GM12865 (cell line): ENCODE data around the gene ZNF683.

ENCODE experiments used
- DNase-seq: peaks from one replicate; pipeline ENCODE4 v3.0.0; 2010; ENCODE audit warnings: low read depth
- H3K4me3 ChIP-seq: 2 replicates; pipeline ENCODE4 v1.5.1; 2011; ENCODE audit warnings: mild to moderate bottlenecking, low read depth, low read length, control low read depth
- TF ChIP-seq, protein P1 (sequence below): IDR thresholded peaks from 2 replicates; pipeline ENCODE4 v1.5.1; 2011; ENCODE audit warnings: low read length, control low read depth, low read depth, inconsistent platforms; ENCODE audit not compliant: insufficient read depth; ENCODE audit errors: missing control alignments

Gene ZNF683

GRCh38 chr1:26373281-26373680 is 731 bp upstream of the ZNF683 start:
- no peak overlapping the region for H3K4me3 ChIP-seq
- TF ChIP-seq, protein P1, sequence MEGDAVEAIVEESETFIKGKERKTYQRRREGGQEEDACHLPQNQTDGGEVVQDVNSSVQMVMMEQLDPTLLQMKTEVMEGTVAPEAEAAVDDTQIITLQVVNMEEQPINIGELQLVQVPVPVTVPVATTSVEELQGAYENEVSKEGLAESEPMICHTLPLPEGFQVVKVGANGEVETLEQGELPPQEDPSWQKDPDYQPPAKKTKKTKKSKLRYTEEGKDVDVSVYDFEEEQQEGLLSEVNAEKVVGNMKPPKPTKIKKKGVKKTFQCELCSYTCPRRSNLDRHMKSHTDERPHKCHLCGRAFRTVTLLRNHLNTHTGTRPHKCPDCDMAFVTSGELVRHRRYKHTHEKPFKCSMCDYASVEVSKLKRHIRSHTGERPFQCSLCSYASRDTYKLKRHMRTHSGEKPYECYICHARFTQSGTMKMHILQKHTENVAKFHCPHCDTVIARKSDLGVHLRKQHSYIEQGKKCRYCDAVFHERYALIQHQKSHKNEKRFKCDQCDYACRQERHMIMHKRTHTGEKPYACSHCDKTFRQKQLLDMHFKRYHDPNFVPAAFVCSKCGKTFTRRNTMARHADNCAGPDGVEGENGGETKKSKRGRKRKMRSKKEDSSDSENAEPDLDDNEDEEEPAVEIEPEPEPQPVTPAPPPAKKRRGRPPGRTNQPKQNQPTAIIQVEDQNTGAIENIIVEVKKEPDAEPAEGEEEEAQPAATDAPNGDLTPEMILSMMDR, result no peak
- no peak for DNase-seq

DNA sequence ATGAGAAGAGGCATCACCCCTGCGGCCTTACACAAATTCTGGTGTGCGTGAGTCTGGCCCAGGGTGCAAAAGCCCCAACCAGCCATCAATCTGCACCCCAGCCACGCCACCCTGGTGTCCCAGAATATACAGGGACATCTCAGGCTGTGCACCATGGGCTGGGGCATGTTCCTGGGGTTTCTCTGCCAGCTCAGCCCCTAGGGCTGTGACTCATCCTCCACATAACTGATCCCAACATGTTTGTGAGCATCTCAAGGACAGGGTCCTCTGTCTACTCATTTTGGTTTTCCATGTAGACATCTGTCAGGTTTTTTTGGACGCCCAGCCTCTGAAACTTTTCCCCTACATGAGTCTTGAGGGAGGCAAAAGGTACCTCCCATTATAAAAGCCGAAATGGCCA is 511 bp downstream of the ZNF683 start:
- no peak for DNase-seq
- TF ChIP-seq, protein P1, result no peak
- H3K4me3 ChIP-seq, result no peak overlapping the region

GRCh38 chr1:26370591-26371382 is 1.8 kb downstream of the ZNF683 start:
- TF ChIP-seq, protein P1, result no peak
- DNase-seq, result no peak
- no peak overlapping the region for H3K4me3 ChIP-seq

DNA sequence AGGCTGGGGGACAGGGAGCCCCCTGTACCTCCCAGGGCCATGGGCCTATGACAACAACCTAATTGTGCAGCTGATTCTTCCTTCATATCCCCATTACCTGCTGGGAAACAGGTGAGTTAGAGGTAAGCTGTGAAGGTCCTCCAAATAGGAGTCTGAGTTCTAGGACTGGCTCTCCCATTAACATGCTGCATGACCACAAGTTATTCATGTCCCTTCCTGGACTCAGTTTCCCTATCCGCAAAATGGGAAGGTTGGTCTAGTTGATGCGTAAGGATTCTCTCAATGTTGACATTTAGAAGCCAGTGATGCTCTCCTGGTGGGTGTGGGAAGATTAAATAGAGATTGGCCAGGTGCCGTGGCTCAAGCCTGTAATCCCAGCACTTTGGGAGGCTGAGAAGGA is 4.1 kb downstream of the ZNF683 start:
- no peak overlapping the region for H3K4me3 ChIP-seq
- no peak for DNase-seq
- TF ChIP-seq, protein P1, result no peak

DNA sequence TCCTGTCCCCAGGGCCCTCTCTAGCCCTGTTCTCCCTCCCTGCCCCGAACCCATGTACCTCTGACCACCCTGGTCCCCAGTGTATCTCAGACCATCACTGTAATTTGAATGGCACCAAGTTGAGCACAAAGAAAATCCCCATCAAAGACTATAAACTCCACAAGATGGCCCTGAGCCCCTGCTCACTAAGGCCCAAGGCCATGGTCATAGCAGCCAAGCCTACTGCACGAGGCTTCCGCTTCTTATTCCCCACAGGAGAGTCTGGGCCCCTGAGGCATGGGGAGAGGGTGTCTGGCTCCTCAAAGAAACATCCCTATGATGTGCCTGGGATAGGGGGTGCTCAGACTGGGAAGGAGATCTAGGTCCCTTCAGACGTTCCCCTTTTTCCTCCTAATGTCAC is 4.5 kb downstream of the ZNF683 start:
- H3K4me3 ChIP-seq, result no peak overlapping the region
- DNase-seq, result no peak
- TF ChIP-seq, protein P1, result no peak

- DNase-seq, result no peak
- H3K4me3 ChIP-seq, result no peak overlapping the region
- TF ChIP-seq, protein P1, result no peak
Observed at GRCh38 chr1:26367441-26367840, 5.1 kb downstream of the ZNF683 start.

DNA sequence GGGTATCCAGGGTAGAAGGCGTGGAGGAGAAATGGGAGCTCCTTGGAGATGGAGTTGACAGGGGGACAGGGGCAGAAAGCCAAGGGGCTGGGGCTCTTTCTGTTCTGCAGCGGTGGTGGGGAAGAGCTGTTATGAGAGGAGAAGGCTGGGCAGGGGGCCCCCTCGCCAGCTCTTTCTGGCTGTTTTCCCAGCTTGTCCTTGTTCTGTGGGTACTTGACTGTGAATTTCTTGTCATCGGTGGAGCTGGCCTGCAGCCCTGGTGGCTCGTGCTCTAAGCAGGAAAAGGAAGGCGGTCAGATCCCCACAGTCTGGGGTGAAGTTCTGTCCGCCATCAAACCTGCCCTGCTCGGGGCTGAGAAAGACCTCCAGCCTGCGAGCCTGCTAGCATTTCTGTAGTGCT is 7.6 kb downstream of the ZNF683 start:
- TF ChIP-seq, protein P1, result no peak
- no peak overlapping the region for H3K4me3 ChIP-seq
- no peak for DNase-seq
